GM23248 (cell line): ENCODE data around the gene MAU2. TPM values are rescaled to one million over a fixed set of nuclear protein-coding genes. Genes with fewer than 3 reads are reported as not detected.

Source experiments
- DNase-seq: peaks from one replicate; pipeline ENCODE4 v3.0.0-alpha.2; 2015
- H2AFZ ChIP-seq: fragments of 200-600 bp; sonication (generic); 2 replicates; pipeline ENCODE4 v1.6.1; 2016; ENCODE audit warnings: antibody characterized with exemption
- H3F3A ChIP-seq: fragments of 200-600 bp; sonication (generic); 2 replicates; pipeline ENCODE4 v1.6.1; 2016; ENCODE audit warnings: mild to moderate bottlenecking, antibody characterized with exemption, mixed run types; ENCODE audit not compliant: insufficient read depth
- H3K27ac ChIP-seq: fragments of 200-600 bp; sonication (generic); 2 replicates; pipeline ENCODE4 v1.5.1; 2016; ENCODE audit warnings: mild to moderate bottlenecking
- H3K27me3 ChIP-seq: fragments of 200-600 bp; sonication (generic); replicated peaks from 2 replicates; pipeline ENCODE4 v1.6.1; 2016; ENCODE audit warnings: mild to moderate bottlenecking; ENCODE audit not compliant: insufficient read depth
- H3K36me3 ChIP-seq: fragments of 200-600 bp; sonication (generic); 2 replicates; pipeline ENCODE4 v1.6.1; 2016; ENCODE audit warnings: low read depth, mild to moderate bottlenecking
- H3K4me1 ChIP-seq: fragments of 200-600 bp; sonication (generic); 2 replicates; pipeline ENCODE4 v1.6.1; 2016; ENCODE audit warnings: mild to moderate bottlenecking; ENCODE audit not compliant: insufficient read depth
- H3K4me2 ChIP-seq: fragments of 200-600 bp; sonication (generic); one replicate; pipeline ENCODE4 v1.6.1; 2016; ENCODE audit warnings: mild to moderate bottlenecking; ENCODE audit not compliant: unreplicated experiment
- H3K4me3 ChIP-seq: fragments of 200-600 bp; sonication (generic); 2 replicates; pipeline ENCODE4 v1.5.1; 2016; ENCODE audit warnings: mild to moderate bottlenecking
- H3K79me2 ChIP-seq: fragments of 200-600 bp; sonication (generic); 2 replicates; pipeline ENCODE4 v1.6.1; 2016; ENCODE audit warnings: mild to moderate bottlenecking; ENCODE audit not compliant: insufficient read depth
- H3K9ac ChIP-seq: fragments of 200-600 bp; sonication (generic); 2 replicates; pipeline ENCODE4 v1.6.1; 2016; ENCODE audit warnings: mild to moderate bottlenecking
- H3K9me2 ChIP-seq: fragments of 200-600 bp; sonication (generic); 2 replicates; pipeline ENCODE4 v1.6.1; 2016; ENCODE audit warnings: mixed run types, mild to moderate bottlenecking, moderate library complexity; ENCODE audit not compliant: insufficient read depth
- H3K9me3 ChIP-seq: fragments of 200-600 bp; sonication (generic); one replicate; pipeline ENCODE4 v1.6.1; 2017; ENCODE audit warnings: low read depth
- H4K20me1 ChIP-seq: fragments of 200-600 bp; sonication (generic); 2 replicates; pipeline ENCODE4 v1.6.0; 2016; ENCODE audit not compliant: insufficient read depth
- EZH2 ChIP-seq: fragments of 200-600 bp; sonication (generic); IDR thresholded peaks from 2 replicates; pipeline ENCODE4 v1.6.1; 2018; ENCODE audit warnings: antibody characterized with exemption, mild to moderate bottlenecking; ENCODE audit not compliant: insufficient read depth, poor library complexity, severe bottlenecking
- EZH2phosphoT487 ChIP-seq: fragments of 200-600 bp; sonication (generic); IDR thresholded peaks from 2 replicates; pipeline ENCODE4 v1.6.1; 2018; ENCODE audit warnings: antibody characterized with exemption, moderate library complexity, mild to moderate bottlenecking, low read depth; ENCODE audit not compliant: insufficient read depth
- WGBS, 2 experiments: methylation state at CpG; one replicate each; pipeline ENCODE4 v1.1.6; 2015 to 2017; ENCODE audit warnings: low lambda C conversion rate in 2 of 2, low coverage in 1 of 2; ENCODE audit errors: missing lambda C conversion rate in 2 of 2; 5-methylcytosine and 5-hydroxymethylcytosine counted together
- in situ Hi-C: fragments of 300-500 bp; cut with MboI; formaldehyde crosslinking; loops from 2 replicates; pipeline ENCODE4 v1.15.0; 2020
- polyA plus RNA-seq: library from polyadenylated mRNA; unstranded; fragments of >200 nt; fragmentation: Nextera tagmentation; extraction: Ambion mirVana; gene quantifications from 2 replicates; pipeline ENCODE4 v1.2.1, GENCODE V29; 2016
- total RNA-seq: library from RNA; depleted of rRNA; stranded (reverse); fragments of >200 nt; shearing (Covaris generic); gene quantifications from 2 replicates; pipeline ENCODE4 v1.2.3, GENCODE V29; 2014

The MAU2 gene
- total and polyA plus RNA-seq, 2 experiments from 2014 or later: 23.0 to 25.4 TPM

- no peak for DNase-seq
- in situ Hi-C loops: no loop called here
- Histone ChIP-seq H3K27ac (no peak overlapping the region), H3K9ac (no peak overlapping the region), H3K4me3 (no peak overlapping the region), H3K9me3 (no peaks in the 10 kb centered on the region), H4K20me1 (no peaks in the 10 kb centered on the region), H3K36me3 (peaks cover 18% of the 10 kb centered on the region; the same call in 1 of the 2 replicates), H3K4me2 (no peak overlapping the region), H3K27me3 (no peaks in the 10 kb centered on the region), H2AFZ (no peak overlapping the region), H3F3A (no peaks in the 10 kb centered on the region), H3K9me2 (no peaks in the 10 kb centered on the region), H3K4me1 (no peaks in the 10 kb centered on the region), H3K79me2 (0 out of 2 replicates have a peak, but pooled peaks cover 6% of the 10 kb centered on the region)
- 97% methylated on average over 9 of the region's 9 CpGs for WGBS, 2 experiments
- TF ChIP-seq EZH2 (no peak), EZH2phosphoT487 (no peak)
These were observed 14.4 kb upstream of the MAU2 start for GRCh38 chr19:19306191-19306590.

DNA sequence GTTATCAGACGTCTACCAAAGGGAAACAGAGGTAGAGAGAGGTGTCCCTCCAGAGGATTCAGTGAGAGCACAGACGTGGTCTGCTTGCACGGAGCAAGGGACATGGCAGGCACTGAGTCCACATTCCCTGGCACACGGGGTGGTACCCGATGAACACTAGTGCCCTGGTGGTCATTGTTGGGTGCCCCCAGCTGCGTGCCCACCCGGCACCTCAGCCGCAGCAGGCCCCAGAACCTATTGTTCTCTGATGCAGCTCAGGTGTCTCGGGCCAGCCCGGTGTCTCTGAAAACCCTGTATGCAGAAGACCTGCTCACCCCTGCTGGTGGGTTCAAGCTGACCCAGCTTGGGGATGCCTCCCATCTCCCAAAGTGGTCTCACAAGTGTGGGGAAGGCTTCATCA lies 12.3 kb upstream of the MAU2 start:
- no peak for TF ChIP-seq EZH2phosphoT487
- TF ChIP-seq EZH2: no peak
- no peak overlapping the region for H3K27ac ChIP-seq
- H3K36me3 ChIP-seq: peaks cover 18% of the 10 kb centered on the region
- DNase-seq: no peak
- no peak overlapping the region for H2AFZ ChIP-seq
- no peaks in the 10 kb centered on the region for H3F3A ChIP-seq
- H3K27me3 ChIP-seq: no peaks in the 10 kb centered on the region
- in situ Hi-C loops: no loop called here
- no peak overlapping the region for H3K4me2 ChIP-seq
- no peak overlapping the region for H3K9ac ChIP-seq
- peaks cover 24% of the 10 kb centered on the region; the same call in 1 of the 2 replicates for H3K79me2 ChIP-seq
- H4K20me1 ChIP-seq: no peaks in the 10 kb centered on the region
- WGBS, 2 experiments: 94 to 98% methylated on average over 10 of the region's 10 CpGs
- no peaks in the 10 kb centered on the region for H3K9me2 ChIP-seq
- no peak overlapping the region for H3K4me3 ChIP-seq
- no peaks in the 10 kb centered on the region for H3K4me1 ChIP-seq
- no peaks in the 10 kb centered on the region for H3K9me3 ChIP-seq

- in situ Hi-C loops: no loop called here
- WGBS, 2 experiments: 96 to 100% methylated on average over 2 of the region's 2 CpGs
- H3K36me3 ChIP-seq: no peaks in the 10 kb centered on the region; the same call in 1 of the 2 replicates
These were observed 5.2 kb upstream of the MAU2 start for GRCh38 chr19:19315444-19315843.

DNA sequence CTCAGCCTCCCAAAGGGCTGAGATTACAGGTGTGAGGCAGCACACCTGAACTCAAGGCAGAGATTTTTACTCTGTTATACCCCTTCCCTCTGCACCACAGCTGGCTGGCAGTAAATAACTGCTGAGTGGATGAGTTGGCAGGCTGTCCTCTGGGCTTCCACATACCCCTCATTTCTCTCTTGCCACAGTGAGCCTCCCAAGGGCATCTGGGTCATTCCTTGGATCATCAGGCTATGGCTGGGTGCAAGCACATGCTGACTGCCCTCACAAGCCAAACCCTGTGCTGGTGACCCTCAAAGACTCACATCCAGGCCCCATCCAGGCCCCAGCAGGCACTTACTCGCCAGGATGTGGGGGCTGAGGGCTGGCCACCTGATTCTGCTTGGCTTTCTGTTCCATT lies 4.5 kb upstream of the MAU2 start:
- WGBS, 2 experiments: 100% methylated on average over 1 of the region's 1 CpG

More at GRCh38 chr19:19315444-19315843, 5.2 kb upstream of the MAU2 start:
- peaks cover 87% of the 10 kb centered on the region for H3K79me2 ChIP-seq
- no peak overlapping the region for H3K4me2 ChIP-seq
- H3F3A ChIP-seq: no peaks in the 10 kb centered on the region
- TF ChIP-seq EZH2 (no peak), EZH2phosphoT487 (no peak)
- H3K9me2 ChIP-seq: no peaks in the 10 kb centered on the region
- no peak overlapping the region for H2AFZ ChIP-seq
- no peaks in the 10 kb centered on the region for H3K27me3 ChIP-seq
- no peaks in the 10 kb centered on the region for H3K9me3 ChIP-seq
- peaks cover 7% of the 10 kb centered on the region for H3K4me1 ChIP-seq
- no peak for DNase-seq
- no peak overlapping the region for H3K4me3 ChIP-seq
- no peaks in the 10 kb centered on the region for H4K20me1 ChIP-seq
- no peak overlapping the region for H3K27ac ChIP-seq
- H3K9ac ChIP-seq: no peak overlapping the region

More for the DNA sequence above, 4.5 kb upstream of the MAU2 start:
- TF ChIP-seq EZH2phosphoT487 (no peak), EZH2 (no peak)
- DNase-seq: no peak
- Histone ChIP-seq H3K36me3 (no peaks in the 10 kb centered on the region; the same call in 1 of the 2 replicates), H3K27me3 (no peaks in the 10 kb centered on the region), H3K9me2 (no peaks in the 10 kb centered on the region), H3K4me2 (no peak overlapping the region), H3K4me1 (peaks cover 7% of the 10 kb centered on the region), H3F3A (no peaks in the 10 kb centered on the region), H4K20me1 (no peaks in the 10 kb centered on the region), H3K79me2 (peaks cover 87% of the 10 kb centered on the region), H3K27ac (no peak overlapping the region), H3K9ac (no peak overlapping the region), H2AFZ (no peak overlapping the region), H3K9me3 (no peaks in the 10 kb centered on the region), H3K4me3 (no peak overlapping the region)
- in situ Hi-C loops: no loop called here
